ENCODE data around the gene SAMD14.
"Not testable (repeated sequence)": the region's sequence is repeated elsewhere in the genome, so short reads cannot be mapped to it uniquely, and the experiment has no call there.

The SAMD14 gene

GRCh38 chr17:50074227-50074626 lies 55.7 kb downstream of the SAMD14 start:
- Mint-ChIP-seq H3K27me3 (no peaks in the 10 kb centered on the region), H3K4me3 (no peak overlapping the region), H3K27ac (no peak overlapping the region), H3K36me3 (peaks cover 11% of the 10 kb centered on the region), H3K4me1 (no peaks in the 10 kb centered on the region), H3K9me3 (no peaks in the 10 kb centered on the region)

GRCh38 chr17:50072925-50073324 lies 57.0 kb downstream of the SAMD14 start:
- no peaks in the 10 kb centered on the region for H3K9me3 Mint-ChIP-seq
- H3K4me3 Mint-ChIP-seq = no peak overlapping the region
- no peaks in the 10 kb centered on the region for H3K4me1 Mint-ChIP-seq
- H3K27ac Mint-ChIP-seq = no peak overlapping the region
- no peaks in the 10 kb centered on the region for H3K27me3 Mint-ChIP-seq
- peaks cover 11% of the 10 kb centered on the region for H3K36me3 Mint-ChIP-seq

- Mint-ChIP-seq H3K27me3 (no peaks in the 10 kb centered on the region), H3K4me3 (no peak overlapping the region), H3K36me3 (peaks cover 10% of the 10 kb centered on the region), H3K9me3 (no peaks in the 10 kb centered on the region), H3K27ac (no peak overlapping the region), H3K4me1 (no peaks in the 10 kb centered on the region)
Observed at GRCh38 chr17:50072130-50072529, 57.8 kb downstream of the SAMD14 start.

- H3K27me3 Mint-ChIP-seq = no peaks in the 10 kb centered on the region
- peaks cover 10% of the 10 kb centered on the region for H3K36me3 Mint-ChIP-seq
- H3K9me3 Mint-ChIP-seq = no peaks in the 10 kb centered on the region
- H3K4me1 Mint-ChIP-seq = no peaks in the 10 kb centered on the region
- no peak overlapping the region for H3K4me3 Mint-ChIP-seq
- no peak overlapping the region for H3K27ac Mint-ChIP-seq
Observed at GRCh38 chr17:50071692-50072091, 58.3 kb downstream of the SAMD14 start.

GRCh38 chr17:50070908-50071680 lies 58.9 kb downstream of the SAMD14 start:
- H3K9me3 Mint-ChIP-seq = no peaks in the 10 kb centered on the region
- no peaks in the 10 kb centered on the region for H3K4me1 Mint-ChIP-seq
- no peak overlapping the region for H3K4me3 Mint-ChIP-seq
- no peak overlapping the region for H3K27ac Mint-ChIP-seq
- H3K27me3 Mint-ChIP-seq = no peaks in the 10 kb centered on the region
- peaks cover 10% of the 10 kb centered on the region for H3K36me3 Mint-ChIP-seq

GRCh38 chr17:50067996-50068395 lies 62.0 kb downstream of the SAMD14 start:
- Mint-ChIP-seq H3K27ac (no peak overlapping the region), H3K27me3 (no peaks in the 10 kb centered on the region), H3K4me3 (no peak overlapping the region), H3K4me1 (no peaks in the 10 kb centered on the region), H3K9me3 (no peaks in the 10 kb centered on the region), H3K36me3 (peaks cover 10% of the 10 kb centered on the region)

- Mint-ChIP-seq H3K36me3 (peaks cover 10% of the 10 kb centered on the region), H3K9me3 (no peaks in the 10 kb centered on the region), H3K4me1 (no peaks in the 10 kb centered on the region), H3K4me3 (no peak overlapping the region), H3K27me3 (no peaks in the 10 kb centered on the region), H3K27ac (no peak overlapping the region)
Observed at GRCh38 chr17:50066995-50067394, 63.0 kb downstream of the SAMD14 start.

- no peaks in the 10 kb centered on the region for H3K36me3 Mint-ChIP-seq
- no peak overlapping the region for H3K4me3 Mint-ChIP-seq
- H3K9me3 Mint-ChIP-seq = no peaks in the 10 kb centered on the region
- H3K27me3 Mint-ChIP-seq = no peaks in the 10 kb centered on the region
- H3K27ac Mint-ChIP-seq = no peak overlapping the region
- H3K4me1 Mint-ChIP-seq = no peaks in the 10 kb centered on the region
Observed at GRCh38 chr17:50065056-50065455, 64.9 kb downstream of the SAMD14 start.

- no peaks in the 10 kb centered on the region for H3K9me3 Mint-ChIP-seq
- H3K4me3 Mint-ChIP-seq = no peak overlapping the region
- no peaks in the 10 kb centered on the region for H3K36me3 Mint-ChIP-seq
- no peaks in the 10 kb centered on the region for H3K4me1 Mint-ChIP-seq
- no peaks in the 10 kb centered on the region for H3K27me3 Mint-ChIP-seq
- no peak overlapping the region for H3K27ac Mint-ChIP-seq
Observed at GRCh38 chr17:50064253-50065001, 65.5 kb downstream of the SAMD14 start.

- H3K4me1 Mint-ChIP-seq = no peaks in the 10 kb centered on the region
- H3K9me3 Mint-ChIP-seq = no peaks in the 10 kb centered on the region
- no peak overlapping the region for H3K27ac Mint-ChIP-seq
- no peaks in the 10 kb centered on the region for H3K36me3 Mint-ChIP-seq
- no peaks in the 10 kb centered on the region for H3K27me3 Mint-ChIP-seq
- H3K4me3 Mint-ChIP-seq = no peak overlapping the region
Observed at GRCh38 chr17:50063561-50064252, 66.3 kb downstream of the SAMD14 start.

GRCh38 chr17:50062293-50063243 lies 67.4 kb downstream of the SAMD14 start:
- Mint-ChIP-seq H3K9me3 (no peaks in the 10 kb centered on the region), H3K36me3 (no peaks in the 10 kb centered on the region), H3K27ac (no peak overlapping the region), H3K4me1 (peaks cover 5% of the 10 kb centered on the region), H3K27me3 (no peaks in the 10 kb centered on the region), H3K4me3 (no peak overlapping the region)

GRCh38 chr17:50061713-50062045 lies 68.3 kb downstream of the SAMD14 start:
- not testable (repeated sequence) for H3K36me3 Mint-ChIP-seq, H3K27me3 Mint-ChIP-seq, H3K9me3 Mint-ChIP-seq, H3K27ac Mint-ChIP-seq, H3K4me3 Mint-ChIP-seq
- H3K4me1 Mint-ChIP-seq = peaks cover 11% of the 10 kb centered on the region

GRCh38 chr17:50060951-50061712 lies 68.8 kb downstream of the SAMD14 start:
- Mint-ChIP-seq H3K27me3 (no peaks in the 10 kb centered on the region), H3K4me3 (no peak overlapping the region), H3K9me3 (no peaks in the 10 kb centered on the region), H3K27ac (no peak overlapping the region), H3K4me1 (peaks cover 11% of the 10 kb centered on the region), H3K36me3 (no peaks in the 10 kb centered on the region)
